ENCODE data around the gene SLC6A13. TPM values are rescaled to one million over a fixed set of nuclear protein-coding genes. Genes with fewer than 3 reads are reported as not detected.
"Not testable (repeated sequence)": the region's sequence is repeated elsewhere in the genome, so short reads cannot be mapped to it uniquely, and the experiment has no call there.

The SLC6A13 gene
- total and polyA plus RNA-seq, 10 of the 15 experiments (the other 5 are each of a cell fraction or from before 2014, with no cell fraction given), result 0.18 to 1.2 (median 0.20) TPM; not detected in 3

DNA sequence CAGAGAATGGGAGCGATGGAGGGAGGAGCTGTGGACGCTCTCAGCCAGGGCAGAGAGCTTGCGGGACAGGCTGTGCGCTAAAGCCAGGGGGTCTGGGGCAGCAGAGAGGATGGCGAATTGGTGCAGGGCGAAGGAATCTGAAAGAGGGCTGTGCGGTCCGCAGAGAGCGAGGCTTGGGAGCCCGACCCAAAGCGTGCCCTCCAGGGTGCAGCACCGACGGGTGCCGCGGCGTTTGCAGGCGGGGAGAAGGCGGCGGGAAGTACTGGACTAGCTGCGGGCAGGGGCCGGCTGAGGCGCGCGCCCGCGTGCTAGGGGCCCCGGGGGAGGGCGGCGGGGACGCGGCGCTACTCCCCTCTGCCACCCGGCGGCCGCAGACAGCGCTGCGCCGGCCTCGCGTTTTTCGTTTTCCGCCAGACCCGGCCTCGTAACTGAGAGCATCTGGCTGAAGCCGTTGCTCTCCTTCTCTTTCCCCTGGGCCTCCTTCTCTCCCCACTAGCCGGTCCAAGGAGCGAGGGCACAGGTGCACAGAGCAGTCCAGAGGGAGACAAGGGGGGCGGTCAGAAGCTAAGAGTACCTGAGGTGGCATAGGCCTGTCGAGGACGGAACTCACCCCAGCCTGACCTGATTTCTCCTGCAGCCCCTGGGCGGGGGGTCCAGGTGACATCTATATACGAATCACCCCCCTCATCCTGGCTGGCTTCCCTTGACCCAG is 73.6 kb downstream of the SLC6A13 start (continued):
- TF ChIP-seq SMC3 (IDR thresholded peaks at IDR 0.05; ENCODE audit: borderline replicate concordance, low read length) (0 out of 2 replicates have a peak, but pooled peaks have one; percentile 38), MTA2 (IDR thresholded peaks at IDR 0.05; ENCODE audit: low read depth) (no peak), PAX8 (IDR thresholded peaks at IDR 0.05) (no peak), SMARCA5 (IDR thresholded peaks at IDR 0.05) (0 out of 2 replicates have a peak, but pooled peaks have one; percentile 23), SREBF1 (IDR thresholded peaks at IDR 0.05; ENCODE audit: low read length) (no peak), CREM (IDR thresholded peaks at IDR 0.05; ENCODE audit: low read depth) (no peak), CHD4 (IDR thresholded peaks at IDR 0.05) (no peak), LARP7 (IDR thresholded peaks at IDR 0.05) (0 out of 2 replicates have a peak, but pooled peaks have one; percentile 40), YY1 (IDR thresholded peaks at IDR 0.05; ENCODE audit: low read depth, low read length) (peak; percentile 44; the same call in 1 of the 2 replicates), BHLHE40 (IDR thresholded peaks at IDR 0.05; ENCODE audit: borderline replicate concordance in 1 of 2, low read depth in 2 of 2, low read length in 1 of 2) (peak in 1 of 2 experiments; percentile 24; a peak in 2 of 4 replicates), POLR2AphosphoS5 (IDR thresholded peaks at IDR 0.05; ENCODE audit: low read length) (no peak)
- TF ChIP-seq, protein P1, sequence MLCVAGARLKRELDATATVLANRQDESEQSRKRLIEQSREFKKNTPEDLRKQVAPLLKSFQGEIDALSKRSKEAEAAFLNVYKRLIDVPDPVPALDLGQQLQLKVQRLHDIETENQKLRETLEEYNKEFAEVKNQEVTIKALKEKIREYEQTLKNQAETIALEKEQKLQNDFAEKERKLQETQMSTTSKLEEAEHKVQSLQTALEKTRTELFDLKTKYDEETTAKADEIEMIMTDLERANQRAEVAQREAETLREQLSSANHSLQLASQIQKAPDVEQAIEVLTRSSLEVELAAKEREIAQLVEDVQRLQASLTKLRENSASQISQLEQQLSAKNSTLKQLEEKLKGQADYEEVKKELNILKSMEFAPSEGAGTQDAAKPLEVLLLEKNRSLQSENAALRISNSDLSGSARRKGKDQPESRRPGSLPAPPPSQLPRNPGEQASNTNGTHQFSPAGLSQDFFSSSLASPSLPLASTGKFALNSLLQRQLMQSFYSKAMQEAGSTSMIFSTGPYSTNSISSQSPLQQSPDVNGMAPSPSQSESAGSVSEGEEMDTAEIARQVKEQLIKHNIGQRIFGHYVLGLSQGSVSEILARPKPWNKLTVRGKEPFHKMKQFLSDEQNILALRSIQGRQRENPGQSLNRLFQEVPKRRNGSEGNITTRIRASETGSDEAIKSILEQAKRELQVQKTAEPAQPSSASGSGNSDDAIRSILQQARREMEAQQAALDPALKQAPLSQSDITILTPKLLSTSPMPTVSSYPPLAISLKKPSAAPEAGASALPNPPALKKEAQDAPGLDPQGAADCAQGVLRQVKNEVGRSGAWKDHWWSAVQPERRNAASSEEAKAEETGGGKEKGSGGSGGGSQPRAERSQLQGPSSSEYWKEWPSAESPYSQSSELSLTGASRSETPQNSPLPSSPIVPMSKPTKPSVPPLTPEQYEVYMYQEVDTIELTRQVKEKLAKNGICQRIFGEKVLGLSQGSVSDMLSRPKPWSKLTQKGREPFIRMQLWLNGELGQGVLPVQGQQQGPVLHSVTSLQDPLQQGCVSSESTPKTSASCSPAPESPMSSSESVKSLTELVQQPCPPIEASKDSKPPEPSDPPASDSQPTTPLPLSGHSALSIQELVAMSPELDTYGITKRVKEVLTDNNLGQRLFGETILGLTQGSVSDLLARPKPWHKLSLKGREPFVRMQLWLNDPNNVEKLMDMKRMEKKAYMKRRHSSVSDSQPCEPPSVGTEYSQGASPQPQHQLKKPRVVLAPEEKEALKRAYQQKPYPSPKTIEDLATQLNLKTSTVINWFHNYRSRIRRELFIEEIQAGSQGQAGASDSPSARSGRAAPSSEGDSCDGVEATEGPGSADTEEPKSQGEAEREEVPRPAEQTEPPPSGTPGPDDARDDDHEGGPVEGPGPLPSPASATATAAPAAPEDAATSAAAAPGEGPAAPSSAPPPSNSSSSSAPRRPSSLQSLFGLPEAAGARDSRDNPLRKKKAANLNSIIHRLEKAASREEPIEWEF (IDR thresholded peaks at IDR 0.05; ENCODE audit: insufficient replicate concordance, low read depth, low read length), result no peak
- TF ChIP-seq, protein P2, sequence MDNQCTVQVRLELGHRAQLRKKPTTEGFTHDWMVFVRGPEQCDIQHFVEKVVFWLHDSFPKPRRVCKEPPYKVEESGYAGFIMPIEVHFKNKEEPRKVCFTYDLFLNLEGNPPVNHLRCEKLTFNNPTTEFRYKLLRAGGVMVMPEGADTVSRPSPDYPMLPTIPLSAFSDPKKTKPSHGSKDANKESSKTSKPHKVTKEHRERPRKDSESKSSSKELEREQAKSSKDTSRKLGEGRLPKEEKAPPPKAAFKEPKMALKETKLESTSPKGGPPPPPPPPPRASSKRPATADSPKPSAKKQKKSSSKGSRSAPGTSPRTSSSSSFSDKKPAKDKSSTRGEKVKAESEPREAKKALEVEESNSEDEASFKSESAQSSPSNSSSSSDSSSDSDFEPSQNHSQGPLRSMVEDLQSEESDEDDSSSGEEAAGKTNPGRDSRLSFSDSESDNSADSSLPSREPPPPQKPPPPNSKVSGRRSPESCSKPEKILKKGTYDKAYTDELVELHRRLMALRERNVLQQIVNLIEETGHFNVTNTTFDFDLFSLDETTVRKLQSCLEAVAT (IDR thresholded peaks at IDR 0.05), result no peak

- POLR2A ChIA-PET; RAD21 ChIA-PET (ENCODE audit: unreplicated experiment); DNase-seq (ENCODE audit: low read depth, low spot score); in situ Hi-C loops (cut with MboI); H2AFZ ChIP-seq (ENCODE audit: control insufficient read depth, low read depth, low read length); H3K36me3 ChIP-seq (ENCODE audit: control insufficient read depth in 2 of 2, insufficient read depth in 2 of 2, low read length in 1 of 2); H3K27me3 ChIP-seq (replicated peaks in 1 of 2; ENCODE audit: control insufficient read depth in 2 of 2, insufficient read depth in 2 of 2, low read length in 1 of 2); H3K79me2 ChIP-seq (ENCODE audit: control insufficient read depth, insufficient read depth, low read length); H3K9me3 ChIP-seq (replicated peaks; ENCODE audit: control insufficient read depth, insufficient read depth, low read length); FAIRE-seq; H3K27ac ChIP-seq (ENCODE audit: control insufficient read depth, insufficient read depth); BruUV-seq (replicated peaks); H4K20me1 ChIP-seq (ENCODE audit: control insufficient read depth, insufficient read depth); SMC1A ChIA-PET (ENCODE audit: uncharacterized antibody, unreplicated experiment); H3K4me1 ChIP-seq (ENCODE audit: control insufficient read depth, insufficient read depth, low read length); ATAC-seq; H3K9ac ChIP-seq (ENCODE audit: control insufficient read depth, insufficient read depth, low read length); H3K4me2 ChIP-seq (ENCODE audit: control insufficient read depth, insufficient read depth); intact Hi-C loops (cut with micrococcal nuclease; ENCODE audit: unreplicated experiment): not testable (repeated sequence)
- WGBS (ENCODE audit: insufficient coverage, insufficient replicate concordance, low lambda C conversion rate, missing lambda C conversion rate), result 44% methylated on average over 4 of the region's 53 CpGs
- 0 out of 2 replicates have a peak overlapping the region, but pooled peaks have one; percentile 47 for H3K4me3 ChIP-seq
- CTCF ChIA-PET, result interaction anchor here (2.0 kb wide), 1 partner anchor 23 kb away, joined by 5 read pairs; no protein-coding TSS in a partner anchor
Observed at GRCh38 chr12:187986-188909, 74.4 kb downstream of the SLC6A13 start.
